Stimulated activated CD8-positive, alpha-beta memory T cell treated with anti-CD3 and anti-CD28 coated beads, Interleukin-15, amount 100 ng/mL, for 1 hour (primary cell): Measurements from ENCODE around the gene TUT4.

ENCODE experiments used
- DNase-seq: peaks from one replicate; pipeline ENCODE4 v3.0.0-alpha.2; 2020; ENCODE audit warnings: low read depth

TUT4 gene

GRCh38 chr1:52402860-52403240 lies 150.0 kb downstream of the TUT4 start:
- no peak for DNase-seq

GRCh38 chr1:52400131-52400530 lies 152.8 kb downstream of the TUT4 start:
- DNase-seq: no peak

- DNase-seq: no peak
These were observed 153.3 kb downstream of the TUT4 start for GRCh38 chr1:52399629-52400028.

- DNase-seq: no peak
These were observed 159.7 kb downstream of the TUT4 start for GRCh38 chr1:52393174-52393573.

- no peak for DNase-seq
These were observed 166.4 kb downstream of the TUT4 start for GRCh38 chr1:52386458-52386857.

GRCh38 chr1:52385376-52385775 lies 167.5 kb downstream of the TUT4 start:
- no peak for DNase-seq
